Dermis blood vessel endothelial cell (primary cell): ENCODE data around the gene GCNA. TPM values are rescaled to one million over a fixed set of nuclear protein-coding genes. Genes with fewer than 3 reads are reported as not detected.
A peak's percentile ranks its signal among the peaks of the same experiment; 100 is the strongest.
"Not testable (repeated sequence)": the region's sequence is repeated elsewhere in the genome, so short reads cannot be mapped to it uniquely, and the experiment has no call there.

Source experiments
- DNase-seq: peaks from one replicate; pipeline ENCODE4 v3.0.0; 2010
- total RNA-seq: library from RNA; depleted of rRNA; stranded (reverse); fragments of >200 nt; gene quantifications from 2 replicates; pipeline ENCODE4 v1.2.3, GENCODE V29; 2014

GCNA gene
- total RNA-seq, 1 donor from 2014 or later, result 3.2 TPM

DNA sequence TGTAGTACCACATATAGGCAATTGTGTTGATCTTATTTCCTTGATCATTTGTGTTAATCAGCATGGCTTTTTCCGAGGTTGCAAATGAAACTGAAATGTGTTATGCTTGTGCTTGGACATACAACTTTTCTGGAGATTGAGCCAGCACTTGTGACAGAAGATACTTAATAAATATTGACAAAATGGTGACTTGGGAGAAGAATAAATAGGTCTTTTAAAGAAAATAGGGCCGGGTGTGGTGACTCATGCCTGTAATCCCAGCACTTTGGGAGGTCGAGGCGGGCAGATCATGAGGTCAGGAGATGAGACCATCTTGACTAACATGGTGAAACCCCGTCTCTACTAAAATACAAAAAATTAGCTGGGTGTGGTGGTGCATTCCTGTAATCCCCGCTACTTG lies 18.5 kb upstream of the GCNA start:
- DNase-seq, result not testable (repeated sequence)

GRCh38 chrX:71563921-71564320 lies 14.3 kb upstream of the GCNA start:
- no peak for DNase-seq

GRCh38 chrX:71565474-71566041 lies 12.7 kb upstream of the GCNA start:
- DNase-seq, result peak; percentile 49

DNA sequence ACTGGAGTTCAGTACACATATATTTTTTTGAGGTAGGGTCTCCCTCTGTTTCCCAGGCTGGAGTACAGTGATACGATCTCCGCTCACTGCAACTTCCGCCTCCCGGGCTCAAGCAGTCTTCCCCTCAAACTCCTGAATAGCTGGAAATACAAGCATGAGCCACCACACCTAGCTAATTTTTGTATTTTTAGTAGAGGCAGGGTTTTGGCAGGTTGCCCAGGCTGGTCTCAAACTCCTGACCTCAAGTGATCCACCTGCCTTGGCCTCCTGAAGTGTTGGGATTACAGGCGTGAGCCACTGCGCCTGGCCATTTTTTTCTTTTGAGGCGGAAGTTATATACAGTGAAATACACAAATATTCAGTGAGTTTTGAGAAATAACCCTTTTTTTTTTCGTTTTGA lies 6.8 kb upstream of the GCNA start:
- DNase-seq, result not testable (repeated sequence)

GRCh38 chrX:71573590-71573989 lies 4.6 kb upstream of the GCNA start:
- no peak for DNase-seq

- no peak for DNase-seq
Measured at GRCh38 chrX:71577682-71578081, 555 bp upstream of the GCNA start.

GRCh38 chrX:71579136-71579989 lies 1.1 kb downstream of the GCNA start:
- DNase-seq, result no peak

GRCh38 chrX:71579990-71580380 lies 1.7 kb downstream of the GCNA start:
- DNase-seq, result no peak

- no peak for DNase-seq
Measured at GRCh38 chrX:71581210-71581609, 3.0 kb downstream of the GCNA start.

GRCh38 chrX:71586929-71587328 lies 8.7 kb downstream of the GCNA start:
- DNase-seq, result no peak

DNA sequence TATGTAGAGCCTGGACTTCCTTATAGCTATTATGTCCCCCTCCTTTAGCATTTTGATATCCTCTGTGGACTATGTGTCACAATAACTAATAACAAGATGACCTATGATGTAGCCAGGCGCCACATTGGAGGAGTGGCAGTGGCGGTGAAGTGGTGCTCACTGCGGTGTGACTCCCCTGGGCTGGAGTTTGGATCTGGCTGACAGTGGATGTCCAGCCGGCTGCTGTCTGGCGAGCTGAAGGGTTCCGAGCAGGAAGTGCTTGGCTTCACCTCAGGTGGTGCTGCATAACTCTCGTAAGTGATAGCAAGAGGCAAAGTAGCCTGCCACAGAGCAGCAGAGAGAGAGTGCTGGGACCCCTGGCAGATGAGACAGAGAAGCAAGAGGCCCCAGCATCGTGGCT lies 15.0 kb downstream of the GCNA start:
- not testable (repeated sequence) for DNase-seq

DNA sequence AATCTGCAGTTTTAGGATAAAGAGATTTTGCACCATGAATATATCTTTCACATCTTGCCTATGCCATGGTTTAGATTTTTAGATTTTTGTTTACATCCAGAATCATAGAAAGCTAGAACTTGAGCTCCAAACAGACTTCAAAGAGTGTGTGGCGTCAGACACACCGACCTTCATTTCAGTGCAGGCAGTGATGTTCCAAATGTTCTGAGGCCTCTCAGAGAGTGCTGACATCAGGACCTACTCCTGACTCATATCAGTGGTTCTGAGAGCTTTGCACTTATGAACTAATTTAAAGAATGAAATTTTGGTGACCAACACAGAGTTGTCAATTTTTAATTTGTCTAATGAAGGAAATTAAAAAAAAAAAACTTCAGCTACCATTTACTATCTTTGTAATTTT lies 21.7 kb downstream of the GCNA start:
- DNase-seq, result no peak

DNA sequence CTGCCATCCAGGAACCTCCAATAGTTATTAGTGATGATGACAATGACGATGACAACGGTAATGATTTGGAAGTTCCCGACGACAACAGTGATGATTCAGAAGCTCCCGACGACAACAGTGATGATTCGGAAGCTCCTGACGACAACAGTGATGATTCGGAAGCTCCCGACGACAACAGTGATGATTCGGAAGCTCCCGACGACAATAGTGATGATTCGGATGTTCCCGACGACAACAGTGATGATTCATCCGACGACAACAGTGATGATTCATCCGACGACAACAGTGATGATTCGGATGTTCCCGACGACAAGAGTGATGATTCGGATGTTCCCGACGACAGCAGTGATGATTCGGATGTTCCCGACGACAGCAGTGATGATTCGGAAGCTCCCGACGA lies 25.4 kb downstream of the GCNA start:
- no peak for DNase-seq

DNA sequence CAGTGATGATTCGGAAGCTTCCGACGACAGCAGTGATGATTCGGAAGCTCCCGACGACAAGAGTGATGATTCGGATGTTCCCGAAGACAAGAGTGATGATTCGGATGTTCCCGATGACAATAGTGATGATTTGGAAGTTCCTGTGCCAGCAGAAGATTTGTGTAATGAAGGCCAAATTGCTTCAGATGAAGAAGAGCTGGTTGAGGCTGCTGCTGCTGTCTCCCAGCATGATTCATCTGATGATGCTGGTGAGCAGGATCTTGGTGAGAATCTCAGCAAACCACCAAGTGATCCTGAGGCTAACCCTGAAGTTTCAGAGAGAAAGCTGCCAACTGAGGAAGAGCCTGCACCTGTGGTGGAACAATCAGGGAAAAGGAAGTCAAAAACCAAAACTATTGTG lies 25.9 kb downstream of the GCNA start:
- DNase-seq, result no peak

DNA sequence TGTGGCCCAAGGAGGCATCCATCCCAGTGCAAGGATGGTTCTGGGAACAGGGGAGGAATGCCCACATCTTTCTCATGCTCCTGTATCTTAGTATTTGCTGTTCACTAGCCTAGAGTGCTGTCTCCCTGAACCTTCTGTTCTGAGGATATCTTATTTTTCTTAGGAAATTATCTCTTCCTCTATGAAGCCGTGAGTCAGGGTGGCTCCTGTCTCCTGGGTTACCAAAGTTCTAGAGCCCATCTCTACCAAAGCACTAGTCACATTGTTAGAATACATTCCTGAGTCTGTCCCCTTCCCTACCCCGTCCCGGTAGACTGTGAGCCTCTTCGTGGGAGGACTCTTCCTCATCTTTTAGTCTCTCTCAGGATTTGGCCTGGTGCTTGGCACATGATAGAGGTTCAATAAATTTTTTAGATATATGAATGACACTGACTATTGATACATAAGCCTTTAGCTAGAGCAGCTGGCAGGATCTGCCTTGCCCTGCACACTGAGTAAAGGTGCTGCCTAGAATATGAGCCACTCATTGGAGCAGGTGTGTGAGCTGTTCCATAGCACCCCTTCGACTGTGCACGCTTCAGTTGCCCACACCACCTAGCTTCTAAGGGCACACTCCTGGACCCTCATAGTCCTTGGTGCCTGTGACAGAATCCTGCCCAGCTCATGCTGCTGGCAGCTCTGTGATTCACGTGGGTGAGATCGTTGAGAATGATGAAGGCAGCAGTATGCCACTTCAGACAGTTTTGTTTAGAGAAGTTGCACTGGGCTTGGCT lies 26.7 kb downstream of the GCNA start:
- DNase-seq, result peak; percentile 52

DNA sequence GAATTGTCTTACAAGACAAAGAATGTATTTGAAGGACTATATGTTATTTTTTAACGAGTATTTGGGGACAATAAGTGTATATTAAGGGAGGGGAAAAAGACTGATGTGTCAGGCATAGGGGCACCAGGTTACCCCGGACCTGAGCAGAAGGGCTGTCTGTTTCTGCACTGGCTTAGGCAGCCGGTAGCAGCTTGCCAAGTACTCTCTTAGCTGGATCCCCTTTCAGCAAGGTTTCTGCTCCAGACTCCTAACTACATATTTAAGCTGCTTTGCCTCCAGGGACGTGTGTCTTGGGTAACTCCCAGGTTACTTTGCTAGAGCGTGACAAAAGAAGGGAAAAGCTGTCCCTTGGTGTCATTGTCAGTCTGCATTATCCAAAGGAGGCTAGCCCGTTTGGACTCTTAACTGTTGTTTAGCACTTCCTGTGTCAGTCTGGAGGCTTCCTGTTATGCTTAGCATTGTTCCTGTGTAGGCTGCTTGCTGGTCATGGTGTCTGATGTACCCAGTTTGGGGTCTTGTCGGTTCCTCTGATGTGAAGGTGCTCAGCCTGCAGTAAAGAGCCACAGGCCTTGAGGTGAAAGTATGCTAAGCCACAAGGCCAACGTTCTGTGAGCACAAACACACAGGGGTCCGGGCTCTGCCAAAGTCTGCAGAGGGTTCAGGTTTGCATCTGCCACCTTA lies 28.4 kb downstream of the GCNA start:
- DNase-seq, result peak; percentile 46

DNA sequence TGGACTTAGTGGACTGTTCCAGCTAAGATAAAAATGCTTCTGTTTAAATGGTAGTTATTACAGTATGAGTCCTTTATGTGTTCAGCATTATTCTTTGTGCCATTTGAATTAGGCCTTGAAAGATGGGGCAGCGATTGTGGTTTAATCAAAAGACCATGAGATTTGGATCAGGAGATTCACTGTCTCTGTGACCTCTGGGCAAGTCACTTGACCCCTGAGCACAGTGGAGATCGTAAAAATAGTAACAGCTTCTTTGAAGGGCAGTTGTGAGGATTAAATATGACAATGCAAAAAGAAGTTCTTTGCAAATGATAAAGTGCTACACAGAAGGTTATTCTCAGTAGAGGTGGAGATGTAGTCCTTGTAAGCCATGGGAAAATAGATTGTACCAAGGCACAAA lies 29.3 kb downstream of the GCNA start:
- DNase-seq, result no peak

DNA sequence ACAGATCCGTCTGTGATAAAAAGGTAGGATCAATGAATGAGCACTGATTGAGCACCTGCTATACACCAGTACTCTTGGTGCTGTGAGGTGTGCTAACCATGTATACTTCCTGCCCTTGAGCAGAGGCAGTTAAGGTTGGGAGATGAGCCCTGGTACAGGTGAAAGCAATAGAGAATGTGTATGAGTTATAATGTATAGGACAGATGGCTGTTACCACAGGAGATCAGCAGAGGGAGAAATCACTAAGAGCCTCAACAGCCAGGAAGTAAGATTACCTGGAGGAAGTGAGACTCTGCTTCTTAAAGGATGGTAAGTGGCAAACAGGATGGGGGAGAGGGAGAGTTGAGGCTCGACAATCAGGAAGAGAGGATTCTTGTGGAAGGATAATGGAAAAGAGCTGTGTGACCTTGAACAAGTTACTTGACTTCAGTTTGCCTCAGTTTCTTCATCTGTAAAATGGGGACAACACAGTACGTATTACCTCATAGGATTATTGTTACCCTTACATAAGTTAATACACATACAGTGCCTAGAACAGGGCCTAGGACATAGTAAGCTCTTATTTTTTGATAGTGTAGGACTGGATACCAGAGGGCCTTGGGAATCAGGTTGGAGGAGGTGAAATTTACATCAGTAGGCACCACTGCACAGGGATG lies 31.0 kb downstream of the GCNA start:
- DNase-seq, result no peak

DNA sequence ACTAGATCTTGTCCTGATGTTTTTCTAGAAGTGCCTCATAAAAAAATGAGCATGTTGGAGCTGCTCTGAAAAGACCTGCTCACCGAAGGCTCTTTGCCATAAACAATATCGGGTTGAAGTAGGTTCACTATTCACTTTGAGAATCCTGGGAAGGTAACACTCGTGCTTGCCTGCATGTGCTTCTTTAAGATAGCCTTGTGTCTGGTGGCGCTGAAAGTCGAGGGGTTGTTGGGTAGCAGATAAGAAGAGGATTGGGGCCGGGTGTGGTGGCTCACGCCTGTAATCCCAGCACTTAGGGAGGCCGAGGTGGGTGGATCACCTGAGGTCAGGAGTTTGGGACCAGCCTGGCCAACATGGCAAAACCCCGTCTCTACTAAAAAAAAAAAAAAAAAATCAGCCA lies 33.5 kb downstream of the GCNA start:
- not testable (repeated sequence) for DNase-seq

DNA sequence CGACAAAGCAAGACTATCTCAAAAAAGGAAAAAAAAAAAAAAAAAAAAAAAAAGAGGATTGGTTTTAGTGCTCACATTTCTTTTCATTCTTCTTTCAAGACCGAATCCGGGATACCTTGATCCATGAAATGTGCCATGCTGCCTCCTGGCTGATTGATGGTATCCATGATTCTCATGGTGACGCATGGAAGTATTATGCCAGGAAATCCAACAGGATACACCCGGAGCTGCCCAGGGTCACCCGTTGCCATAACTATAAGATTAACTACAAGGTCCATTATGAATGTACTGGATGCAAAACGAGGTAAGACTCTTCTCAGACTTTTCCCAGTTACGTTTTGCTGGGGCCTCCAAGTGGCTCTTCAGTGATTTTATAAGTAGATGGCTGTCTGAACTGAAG lies 34.0 kb downstream of the GCNA start:
- DNase-seq, result peak; percentile 91

GRCh38 chrX:71615056-71615455 lies 36.8 kb downstream of the GCNA start:
- no peak for DNase-seq

- no peak for DNase-seq
Measured at GRCh38 chrX:71615954-71616353, 37.7 kb downstream of the GCNA start.
